Fibroblast of mammary gland (primary cell): Measurements from ENCODE around the gene MSH3.
"Not testable (repeated sequence)": the region's sequence is repeated elsewhere in the genome, so short reads cannot be mapped to it uniquely, and the experiment has no call there.

Experiments used
- DNase-seq: peaks from one replicate; pipeline ENCODE4 v3.0.0-alpha.2; 2010; ENCODE audit warnings: low read depth
- H3K4me3 ChIP-seq: 2 replicates; pipeline ENCODE4 v1.5.1; 2011; ENCODE audit warnings: low read depth, mild to moderate bottlenecking, low read length, moderate library complexity; ENCODE audit not compliant: control insufficient read depth
- TF ChIP-seq, protein P1 (sequence below): conservative IDR thresholded peaks from 2 replicates; pipeline ENCODE4 v1.5.1; 2011; ENCODE audit warnings: low read depth, low read length, inconsistent platforms; ENCODE audit not compliant: control insufficient read depth, insufficient read depth

Gene MSH3

GRCh38 chr5:80739057-80739456 is 84.6 kb downstream of the MSH3 start:
- no peak for DNase-seq
- TF ChIP-seq, protein P1, sequence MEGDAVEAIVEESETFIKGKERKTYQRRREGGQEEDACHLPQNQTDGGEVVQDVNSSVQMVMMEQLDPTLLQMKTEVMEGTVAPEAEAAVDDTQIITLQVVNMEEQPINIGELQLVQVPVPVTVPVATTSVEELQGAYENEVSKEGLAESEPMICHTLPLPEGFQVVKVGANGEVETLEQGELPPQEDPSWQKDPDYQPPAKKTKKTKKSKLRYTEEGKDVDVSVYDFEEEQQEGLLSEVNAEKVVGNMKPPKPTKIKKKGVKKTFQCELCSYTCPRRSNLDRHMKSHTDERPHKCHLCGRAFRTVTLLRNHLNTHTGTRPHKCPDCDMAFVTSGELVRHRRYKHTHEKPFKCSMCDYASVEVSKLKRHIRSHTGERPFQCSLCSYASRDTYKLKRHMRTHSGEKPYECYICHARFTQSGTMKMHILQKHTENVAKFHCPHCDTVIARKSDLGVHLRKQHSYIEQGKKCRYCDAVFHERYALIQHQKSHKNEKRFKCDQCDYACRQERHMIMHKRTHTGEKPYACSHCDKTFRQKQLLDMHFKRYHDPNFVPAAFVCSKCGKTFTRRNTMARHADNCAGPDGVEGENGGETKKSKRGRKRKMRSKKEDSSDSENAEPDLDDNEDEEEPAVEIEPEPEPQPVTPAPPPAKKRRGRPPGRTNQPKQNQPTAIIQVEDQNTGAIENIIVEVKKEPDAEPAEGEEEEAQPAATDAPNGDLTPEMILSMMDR: no peak

DNA sequence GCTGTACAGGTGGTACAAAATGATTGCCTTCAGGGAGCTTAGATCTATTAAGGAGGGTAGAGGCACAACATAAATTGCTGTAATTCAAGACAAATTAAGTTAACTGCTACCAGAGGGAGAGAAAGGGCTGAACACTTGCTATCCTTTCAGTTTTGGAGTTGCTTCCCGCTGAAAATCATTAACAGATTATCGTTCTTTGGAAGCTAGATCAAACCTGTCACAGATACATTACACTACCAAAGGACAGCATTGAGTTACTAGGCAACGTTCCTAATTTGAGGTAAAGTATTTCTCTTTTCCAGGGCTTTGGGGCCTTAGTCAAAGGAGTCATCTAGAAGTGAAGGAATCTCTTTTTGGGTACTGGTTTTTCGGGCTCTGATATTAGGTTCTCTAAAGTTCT is 85.0 kb downstream of the MSH3 start:
- TF ChIP-seq, protein P1: no peak

More at GRCh38 chr5:80739057-80739456, 84.6 kb downstream of the MSH3 start:
- no peak overlapping the region for H3K4me3 ChIP-seq

GRCh38 chr5:80739898-80740297 is 85.4 kb downstream of the MSH3 start:
- TF ChIP-seq, protein P1: no peak
- DNase-seq: no peak

More for the DNA sequence above, 85.0 kb downstream of the MSH3 start:
- DNase-seq: no peak
- no peak overlapping the region for H3K4me3 ChIP-seq

DNA sequence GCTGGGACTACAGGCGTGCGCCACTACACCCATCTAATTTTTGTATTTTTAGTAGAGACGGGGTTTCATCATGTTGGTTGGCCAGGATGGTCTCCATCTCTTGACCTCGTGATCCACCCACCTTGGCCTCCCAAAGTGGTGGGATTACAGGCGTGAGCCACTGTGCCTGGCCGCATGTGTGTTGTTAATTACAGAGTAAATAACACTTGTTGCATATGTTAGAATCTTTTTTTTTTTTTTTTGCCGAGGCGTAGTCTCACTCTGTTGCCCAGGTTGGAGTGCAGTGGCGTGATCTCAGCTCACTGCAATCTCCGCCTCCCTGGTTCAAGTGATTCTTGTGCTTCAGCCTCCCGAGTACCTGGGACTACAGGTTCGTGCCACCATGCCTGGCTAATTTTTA is 86.0 kb downstream of the MSH3 start:
- not testable (repeated sequence) for DNase-seq

More at GRCh38 chr5:80739898-80740297, 85.4 kb downstream of the MSH3 start:
- H3K4me3 ChIP-seq: no peak overlapping the region

DNA sequence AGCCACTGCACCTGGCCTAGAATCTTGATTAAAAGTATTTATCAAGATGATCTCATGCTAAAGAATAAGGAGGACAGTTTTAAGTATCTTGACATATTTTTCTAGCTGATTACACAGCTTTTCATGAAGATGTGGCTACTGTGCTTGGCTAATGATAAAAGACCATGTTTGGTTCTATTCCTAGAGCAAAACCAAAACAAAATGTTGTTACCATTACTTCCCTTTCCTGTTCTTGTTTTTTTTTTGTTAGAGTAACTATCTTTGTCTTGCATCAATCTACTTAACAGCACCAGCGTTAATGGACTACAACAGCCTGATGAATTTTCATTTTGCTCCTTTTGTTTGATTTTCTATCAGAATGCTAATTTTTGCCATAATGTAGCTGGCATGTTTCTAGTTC is 86.5 kb downstream of the MSH3 start:
- DNase-seq: no peak
- TF ChIP-seq, protein P1: no peak
- no peak overlapping the region for H3K4me3 ChIP-seq

More for the DNA sequence above, 86.0 kb downstream of the MSH3 start:
- H3K4me3 ChIP-seq: not testable (repeated sequence)

DNA sequence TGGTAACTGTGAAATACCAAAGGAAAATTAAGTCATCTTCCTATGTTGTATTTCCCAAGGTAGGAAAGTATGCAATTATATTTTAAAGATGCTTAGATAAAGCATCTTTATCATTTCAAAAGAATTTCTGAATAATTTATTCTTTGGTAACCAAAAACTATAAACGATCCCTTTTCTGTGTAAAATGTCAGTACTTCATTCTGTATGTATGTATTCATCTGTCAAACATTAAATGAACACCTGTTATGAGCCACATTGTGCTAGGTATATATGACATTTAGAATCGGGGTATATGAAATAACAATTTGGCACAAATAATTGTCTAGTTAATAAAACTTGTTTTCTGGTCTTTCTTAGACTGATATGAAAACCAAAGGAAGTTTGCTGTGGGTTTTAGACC is 89.7 kb downstream of the MSH3 start:
- TF ChIP-seq, protein P1: no peak
- H3K4me3 ChIP-seq: no peak overlapping the region
- no peak for DNase-seq

- peak; percentile 70 for DNase-seq
- TF ChIP-seq, protein P1: no peak
- H3K4me3 ChIP-seq: no peak overlapping the region
Measured at GRCh38 chr5:80745490-80745889, 91.0 kb downstream of the MSH3 start.

GRCh38 chr5:80747922-80748321 is 93.5 kb downstream of the MSH3 start:
- no peak for DNase-seq
- TF ChIP-seq, protein P1: no peak
- H3K4me3 ChIP-seq: no peak overlapping the region
